Endothelial cell of umbilical vein (primary cell): ENCODE results near the gene ADGRE1. TPM values are rescaled to one million over a fixed set of nuclear protein-coding genes. Genes with fewer than 3 reads are reported as not detected.

ENCODE experiments used
- BruUV-seq: library from RNA; stranded (reverse); fragments of 400-500 nt; replicated peaks from 2 replicates; lab custom pipeline; 2021; lab: Mats Ljungman, UMichigan
- CTCF ChIA-PET: fragments of 300-600, 350-600 bp; sonication (Branson Sonifier 250); formaldehyde crosslinking; loops from one replicate; lab custom pipeline; 2021; ENCODE audit warnings: antibody characterized with exemption, inconsistent platforms; lab: Charles Lee
- POLR2A ChIA-PET: fragments of 300-600, 350-600 bp; sonication (Branson Sonifier 250); formaldehyde crosslinking; loops from one replicate; lab custom pipeline; 2021; ENCODE audit warnings: antibody characterized with exemption, inconsistent platforms; lab: Charles Lee
- DNase-seq: peaks from one replicate; pipeline ENCODE4 v3.0.0-alpha.2; 2011; ENCODE audit warnings: low read depth, low spot score
- FAIRE-seq: peaks from 2 replicates; lab custom pipeline; 2011; peaks lifted over from hg19 to GRCh38; lab: Jason Lieb, UNC
- H2AFZ ChIP-seq: 2 replicates; pipeline ENCODE4 v1.6.0; 2012; ENCODE audit warnings: low read depth, low read length, control low read depth, inconsistent platforms
- H3K27ac ChIP-seq: 2 replicates; pipeline ENCODE4 v1.5.1; 2011; ENCODE audit warnings: low read depth, mild to moderate bottlenecking, control low read depth, low read length, moderate library complexity; ENCODE audit not compliant: insufficient read depth
- H3K27me3 ChIP-seq, 2 experiments: 2 replicates each; pipeline versions ENCODE4 v1.6.0 to v1.6.1; 2011; ENCODE audit warnings: low read length in 2 of 2, mixed read lengths in 1 of 2; ENCODE audit not compliant: control insufficient read depth in 2 of 2, insufficient read depth in 2 of 2
- H3K36me3 ChIP-seq, 2 experiments: 2 replicates in 1 of 2; 3 replicates in 1 of 2; pipeline ENCODE4 v1.5.1; 2011; ENCODE audit warnings: low read length in 2 of 2, mild to moderate bottlenecking in 1 of 2, moderate library complexity in 1 of 2; ENCODE audit not compliant: control insufficient read depth in 2 of 2, insufficient read depth in 2 of 2; ENCODE audit errors: extremely low read depth in 1 of 2
- H3K4me1 ChIP-seq: 3 replicates; pipeline ENCODE4 v1.5.1; 2011; ENCODE audit warnings: mild to moderate bottlenecking, low read length; ENCODE audit not compliant: control insufficient read depth, insufficient read depth; ENCODE audit errors: extremely low read depth
- H3K4me2 ChIP-seq: 2 replicates; pipeline ENCODE4 v1.6.1; 2011; ENCODE audit warnings: low read length, control low read depth, mixed read lengths; ENCODE audit not compliant: insufficient read depth
- H3K4me3 ChIP-seq, 3 experiments: fragments of 200-600 bp in 1 of 3; sonication (generic), shearing (Covaris generic) in 1 of 3; replicated peaks in 1 of 3; 2 replicates each; pipeline ENCODE4 v1.5.1; 2011 to 2016; ENCODE audit warnings: control low read depth in 3 of 3, low read length in 3 of 3, mild to moderate bottlenecking in 2 of 3, inconsistent platforms in 1 of 3, low read depth in 1 of 3, moderate library complexity in 1 of 3; ENCODE audit not compliant: insufficient read depth in 1 of 3
- H3K79me2 ChIP-seq: 2 replicates; pipeline ENCODE4 v1.6.0; 2012; ENCODE audit warnings: low read length, inconsistent platforms; ENCODE audit not compliant: control insufficient read depth, insufficient read depth
- H3K9ac ChIP-seq: replicated peaks from 2 replicates; pipeline ENCODE3; 2011; ENCODE audit warnings: low read length, control low read depth; ENCODE audit not compliant: insufficient read depth; ENCODE audit errors: extremely low read depth
- H3K9me1 ChIP-seq: replicated peaks from 3 replicates; pipeline ENCODE4 v1.6.0; 2011; ENCODE audit warnings: mild to moderate bottlenecking, low read length; ENCODE audit not compliant: control insufficient read depth, insufficient read depth; ENCODE audit errors: extremely low read depth
- H3K9me3 ChIP-seq: replicated peaks from 2 replicates; pipeline ENCODE4 v1.5.1; 2012; ENCODE audit warnings: low read length, inconsistent platforms; ENCODE audit not compliant: control insufficient read depth, insufficient read depth
- H4K20me1 ChIP-seq: replicated peaks from 2 replicates; pipeline ENCODE3; 2011; ENCODE audit warnings: mild to moderate bottlenecking, low read length; ENCODE audit not compliant: control insufficient read depth, insufficient read depth; ENCODE audit errors: extremely low read depth
- CTCF ChIP-seq, 2 donors: IDR thresholded peaks; 1 replicate in 1 of 2; 2 replicates in 1 of 2; pipeline ENCODE4 v1.5.1; 2011; ENCODE audit warnings: low read length in 2 of 2, mild to moderate bottlenecking in 2 of 2, moderate library complexity in 2 of 2, control low read depth in 1 of 2, inconsistent platforms in 1 of 2, low read depth in 1 of 2; ENCODE audit not compliant: insufficient read depth in 1 of 2; ENCODE audit errors: extremely low read depth in 1 of 2
- EZH2 ChIP-seq: IDR thresholded peaks from 2 replicates; pipeline ENCODE4 v1.6.1; 2012; ENCODE audit warnings: borderline replicate concordance, low read depth, mild to moderate bottlenecking, moderate library complexity, low read length, inconsistent platforms; ENCODE audit not compliant: severe bottlenecking
- FOS ChIP-seq: IDR thresholded peaks from 2 replicates; pipeline ENCODE4 v1.6.1; 2011; ENCODE audit warnings: mild to moderate bottlenecking, low read length, moderate library complexity, borderline replicate concordance; ENCODE audit not compliant: insufficient read depth
- GATA2 ChIP-seq: IDR thresholded peaks from 2 replicates; pipeline ENCODE4 v1.7.0; 2011; ENCODE audit warnings: low read depth, mild to moderate bottlenecking, moderate library complexity, mixed read lengths, low read length; ENCODE audit not compliant: insufficient read length, insufficient read depth
- JUN ChIP-seq: IDR thresholded peaks from 2 replicates; pipeline ENCODE4 v1.6.1; 2011; ENCODE audit warnings: borderline replicate concordance, low read depth; ENCODE audit not compliant: insufficient read length, insufficient read depth
- MYC ChIP-seq: IDR thresholded peaks from one replicate; pipeline ENCODE4 v1.6.1; 2011; ENCODE audit warnings: mild to moderate bottlenecking, low read depth, low read length
- POLR2A ChIP-seq: IDR thresholded peaks from 2 replicates; pipeline ENCODE4 v1.6.1; 2012; ENCODE audit warnings: low read depth, mild to moderate bottlenecking, control low read depth, low read length
- POLR2AphosphoS5 ChIP-seq: IDR thresholded peaks from 2 replicates; pipeline ENCODE4 v1.6.1; 2012; ENCODE audit warnings: low read depth, mild to moderate bottlenecking, control low read depth, low read length, moderate library complexity; ENCODE audit not compliant: insufficient read depth
- dilution Hi-C: fragments of 300-500 bp; cut with MboI; formaldehyde crosslinking; loops from one replicate; pipeline ENCODE4 v1.15.0; 2019; ENCODE audit warnings: low sequenced_read_pairs; ENCODE audit not compliant: extremely low pct_ligation_motif_present
- intact Hi-C: fragments of 100-400 bp; cut with micrococcal nuclease; formaldehyde crosslinking; loops from one replicate; pipeline ENCODE4 v1.10.0; 2022
- polyA plus RNA-seq, 4 experiments: library from polyadenylated mRNA; depleted of rRNA in 3 of 4; stranded (reverse) in 3 of 4; unstranded in 1 of 4; fragments of >200 nt; gene quantifications; 2 replicates each; pipeline versions ENCODE4 v1.2.1 to v1.2.3, GENCODE V29; 2011 to 2012; ENCODE audit warnings: missing spikeins in 1 of 4
- total RNA-seq: library from RNA; stranded (reverse); gene quantifications from 2 replicates; pipeline ENCODE4 v1.2.3, GENCODE V29; 2021
- TF ChIP-seq, protein P1 (sequence below): IDR thresholded peaks from 2 replicates; pipeline ENCODE4 v1.6.1; 2011; ENCODE audit not compliant: insufficient read depth, insufficient read length

Gene ADGRE1
- total and polyA plus RNA-seq, 2 donors (not counting 3 experiments of a cell fraction or from before 2014, with no cell fraction given) = not detected

GRCh38 chr19:6930190-6930589, 42.8 kb downstream of the ADGRE1 start:
- DNase-seq (no peak), FAIRE-seq (no peak)
- Histone ChIP-seq H3K9ac (no peak overlapping the region), H3K9me3 (no peaks in the 10 kb centered on the region), H3K4me1 (no peaks in the 10 kb centered on the region), H3K9me1 (no peaks in the 10 kb centered on the region), H3K36me3 (no peaks in the 10 kb centered on the region), H4K20me1 (no peaks in the 10 kb centered on the region), H3K4me2 (no peak overlapping the region), H3K79me2 (no peaks in the 10 kb centered on the region), H3K27me3 (no peaks in the 10 kb centered on the region), H3K27ac (no peak overlapping the region), H2AFZ (no peak overlapping the region), H3K4me3 (no peak overlapping the region)
- BruUV-seq = no TSS peak
- CTCF ChIA-PET = no interaction called here
- TF ChIP-seq GATA2 (no peak), POLR2AphosphoS5 (no peak), CTCF (IDR thresholded peaks at IDR 0.05; ENCODE audit: extremely low read depth in 1 of 2, insufficient read depth in 1 of 2, low read depth in 1 of 2, low read length in 2 of 2) (no peak), JUN (no peak), EZH2 (no peak), FOS (no peak), POLR2A (no peak), MYC (no peak)
- TF ChIP-seq, protein P1, sequence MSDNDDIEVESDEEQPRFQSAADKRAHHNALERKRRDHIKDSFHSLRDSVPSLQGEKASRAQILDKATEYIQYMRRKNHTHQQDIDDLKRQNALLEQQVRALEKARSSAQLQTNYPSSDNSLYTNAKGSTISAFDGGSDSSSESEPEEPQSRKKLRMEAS = no peak
- intact Hi-C loops = no loop called here
- POLR2A ChIA-PET = no interaction called here
- dilution Hi-C loops = no loop called here
